NCI-H187 treated with DMSO at 0.1 percent for 48 hours (cell line): Measurements from ENCODE around the gene ACSS1.

ENCODE experiments used
- DNase-seq: peaks from one replicate; lab custom pipeline; 2025; lab: John Stamatoyannopoulos, UW

Gene ACSS1

GRCh38 chr20:25078662-25079061 is 20.7 kb upstream of the ACSS1 start:
- no peak for DNase-seq

GRCh38 chr20:25077610-25078169 is 19.8 kb upstream of the ACSS1 start:
- DNase-seq: no peak

GRCh38 chr20:25076731-25077609 is 19.0 kb upstream of the ACSS1 start:
- no peak for DNase-seq

GRCh38 chr20:25076201-25076600 is 18.3 kb upstream of the ACSS1 start:
- DNase-seq: no peak

- no peak for DNase-seq
Observed at GRCh38 chr20:25073544-25073943, 15.6 kb upstream of the ACSS1 start.

GRCh38 chr20:25072226-25072811 is 14.4 kb upstream of the ACSS1 start:
- DNase-seq: no peak

- no peak for DNase-seq
Observed at GRCh38 chr20:25071734-25072133, 13.8 kb upstream of the ACSS1 start.

- no peak for DNase-seq
Observed at GRCh38 chr20:25070821-25071473, 13.0 kb upstream of the ACSS1 start.

GRCh38 chr20:25067102-25067987 is 9.4 kb upstream of the ACSS1 start:
- no peak for DNase-seq

GRCh38 chr20:25066386-25066785 is 8.4 kb upstream of the ACSS1 start:
- no peak for DNase-seq

- no peak for DNase-seq
Observed at GRCh38 chr20:25065625-25066338, 7.8 kb upstream of the ACSS1 start.

- no peak for DNase-seq
Observed at GRCh38 chr20:25065072-25065624, 7.2 kb upstream of the ACSS1 start.

GRCh38 chr20:25064561-25065071 is 6.7 kb upstream of the ACSS1 start:
- DNase-seq: no peak

- no peak for DNase-seq
Observed at GRCh38 chr20:25063981-25064380, 6.0 kb upstream of the ACSS1 start.

- no peak for DNase-seq
Observed at GRCh38 chr20:25063546-25063945, 5.6 kb upstream of the ACSS1 start.

GRCh38 chr20:25062841-25063240 is 4.9 kb upstream of the ACSS1 start:
- no peak for DNase-seq

GRCh38 chr20:25061821-25062530 is 4.0 kb upstream of the ACSS1 start:
- DNase-seq: no peak

- DNase-seq: no peak
Observed at GRCh38 chr20:25061103-25061799, 3.3 kb upstream of the ACSS1 start.

GRCh38 chr20:25059866-25060465 is 2.0 kb upstream of the ACSS1 start:
- DNase-seq: no peak
